H1 (cell line): ENCODE data around the gene CPA4. TPM values are rescaled to one million over a fixed set of nuclear protein-coding genes. Genes with fewer than 3 reads are reported as not detected.

Experiments
- CTCF ChIA-PET: fragments of 300-600 bp; sonication (Branson Sonifier 250); formaldehyde crosslinking; loops from one replicate; lab custom pipeline; 2021; ENCODE audit not compliant: partially characterized antibody; lab: Charles Lee
- POLR2A ChIA-PET: fragments of 300-600 bp; sonication (Branson Sonifier 250); formaldehyde crosslinking; loops from one replicate; lab custom pipeline; 2021; ENCODE audit warnings: inconsistent platforms; ENCODE audit not compliant: partially characterized antibody; lab: Charles Lee
- DNase-seq, 2 experiments: peaks; one replicate each; pipeline versions ENCODE4 v3.0.0 to v3.0.0-alpha.2; 2010 to 2022; ENCODE audit warnings: low spot score in 2 of 2, low read depth in 1 of 2, mixed read lengths in 1 of 2
- FAIRE-seq: peaks from 2 replicates; lab custom pipeline; 2011; peaks lifted over from hg19 to GRCh38; lab: Jason Lieb, UNC
- H2AFZ ChIP-seq: 2 replicates; pipeline ENCODE4 v1.8.1; 2012; ENCODE audit warnings: low read length, inconsistent platforms
- H2AK5ac ChIP-seq: 2 replicates; pipeline ENCODE4 v1.6.1; 2013; ENCODE audit warnings: low read depth, low read length
- H2BK120ac ChIP-seq: replicated peaks from 2 replicates; pipeline ENCODE3; 2013; ENCODE audit warnings: low read depth, low read length, inconsistent platforms
- H2BK12ac ChIP-seq: 2 replicates; pipeline ENCODE4 v1.6.1; 2013; ENCODE audit warnings: low read depth, low read length
- H2BK15ac ChIP-seq: 2 replicates; pipeline ENCODE4 v1.6.1; 2013; ENCODE audit warnings: low read length
- H2BK20ac ChIP-seq: 2 replicates; pipeline ENCODE4 v1.6.1; 2013; ENCODE audit warnings: low read length
- H2BK5ac ChIP-seq: 2 replicates; pipeline ENCODE4 v1.6.1; 2013; ENCODE audit warnings: low read depth, low read length
- H3K14ac ChIP-seq: 2 replicates; pipeline ENCODE4 v1.6.1; 2013; ENCODE audit warnings: inconsistent platforms; ENCODE audit not compliant: insufficient read length
- H3K18ac ChIP-seq: 2 replicates; pipeline ENCODE4 v1.6.1; 2013; ENCODE audit warnings: low read length; ENCODE audit errors: extremely low read depth
- H3K23ac ChIP-seq: 2 replicates; pipeline ENCODE4 v1.6.1; 2013; ENCODE audit warnings: inconsistent platforms; ENCODE audit not compliant: insufficient read length
- H3K23me2 ChIP-seq: 2 replicates; pipeline ENCODE4 v1.6.1; 2013; ENCODE audit warnings: low read depth, low read length
- H3K27ac ChIP-seq: 2 replicates; pipeline ENCODE4 v1.6.1; 2011; ENCODE audit warnings: low read depth, low read length, inconsistent platforms
- H3K27me3 ChIP-seq, 4 experiments: replicated peaks in 1 of 4; 1 replicate in 1 of 4; 2 replicates in 3 of 4; pipeline versions ENCODE4 v1.6.1 to v1.8.1; 2011 to 2013; ENCODE audit warnings: low read length in 3 of 4, mild to moderate bottlenecking in 3 of 4, inconsistent platforms in 2 of 4, mixed read lengths in 2 of 4, moderate library complexity in 1 of 4; ENCODE audit not compliant: control insufficient read depth in 3 of 4, insufficient read depth in 3 of 4; ENCODE audit errors: extremely low read depth in 1 of 4
- H3K36me3 ChIP-seq, 4 experiments: 2 replicates each; pipeline versions ENCODE4 v1.6.1 to v1.8.1; 2011 to 2013; ENCODE audit warnings: mild to moderate bottlenecking in 4 of 4, low read length in 3 of 4, moderate library complexity in 2 of 4, control low read depth in 1 of 4, inconsistent platforms in 1 of 4; ENCODE audit not compliant: insufficient read depth in 4 of 4, control insufficient read depth in 2 of 4
- H3K4ac ChIP-seq: replicated peaks from 2 replicates; pipeline ENCODE3; 2013; ENCODE audit warnings: low read length, low read depth, mixed read lengths, inconsistent platforms; ENCODE audit not compliant: insufficient read length
- H3K4me1 ChIP-seq, 4 experiments: replicated peaks in 1 of 4; 1 replicate in 1 of 4; 2 replicates in 3 of 4; pipeline versions ENCODE4 v1.6.1 to v1.8.1; 2011 to 2013; ENCODE audit warnings: low read length in 3 of 4, inconsistent platforms in 2 of 4, mixed read lengths in 1 of 4; ENCODE audit not compliant: insufficient read depth in 4 of 4, control insufficient read depth in 3 of 4
- H3K4me2 ChIP-seq, 2 experiments: 2 replicates each; pipeline versions ENCODE4 v1.6.1 to v1.8.1; 2011 to 2013; ENCODE audit warnings: low read depth in 2 of 2, low read length in 2 of 2, control low read depth in 1 of 2, inconsistent platforms in 1 of 2, mild to moderate bottlenecking in 1 of 2; ENCODE audit not compliant: insufficient read depth in 1 of 2
- H3K4me3 ChIP-seq, 4 experiments: fragments of 200-600, 300-600 bp in 1 of 4; sonication (generic), shearing (Covaris generic), sonication (Bioruptor Twin) in 1 of 4; 2 replicates each; pipeline versions ENCODE4 v1.5.1 to v1.8.1; 2011 to 2016; ENCODE audit warnings: low read length in 4 of 4, low read depth in 3 of 4, control low read depth in 2 of 4, inconsistent platforms in 2 of 4, mild to moderate bottlenecking in 2 of 4, mixed read lengths in 1 of 4, moderate library complexity in 1 of 4; ENCODE audit not compliant: insufficient read depth in 2 of 4; ENCODE audit errors: extremely low read depth in 1 of 4
- H3K56ac ChIP-seq: replicated peaks from 2 replicates; pipeline ENCODE3; 2013; ENCODE audit warnings: low read depth, mild to moderate bottlenecking, mixed read lengths, low read length, inconsistent platforms; ENCODE audit not compliant: insufficient read length
- H3K79me1 ChIP-seq: 2 replicates; pipeline ENCODE4 v1.6.1; 2013; ENCODE audit warnings: low read depth, low read length, control low read depth
- H3K79me2 ChIP-seq, 2 experiments: 2 replicates each; pipeline versions ENCODE4 v1.6.1 to v1.8.1; 2012 to 2013; ENCODE audit warnings: low read length in 2 of 2, mild to moderate bottlenecking in 2 of 2, inconsistent platforms in 1 of 2; ENCODE audit not compliant: insufficient read depth in 2 of 2, control insufficient read depth in 1 of 2
- H3K9ac ChIP-seq, 4 experiments: replicated peaks in 1 of 4; 1 replicate in 1 of 4; 2 replicates in 3 of 4; pipeline versions ENCODE4 v1.6.1 to v1.8.1; 2011 to 2013; ENCODE audit warnings: low read depth in 3 of 4, low read length in 3 of 4, control low read depth in 2 of 4, mild to moderate bottlenecking in 2 of 4, moderate library complexity in 2 of 4, inconsistent platforms in 1 of 4; ENCODE audit errors: extremely low read depth in 1 of 4
- H3K9me3 ChIP-seq, 2 experiments: 2 replicates each; pipeline versions ENCODE4 v1.6.1 to v1.8.1; 2012 to 2013; ENCODE audit warnings: mild to moderate bottlenecking in 2 of 2, moderate library complexity in 2 of 2, control low read depth in 1 of 2, inconsistent platforms in 1 of 2, low read depth in 1 of 2, low read length in 1 of 2, mixed read lengths in 1 of 2; ENCODE audit not compliant: insufficient read depth in 2 of 2
- H4K20me1 ChIP-seq, 2 experiments: replicated peaks in 1 of 2; 2 replicates each; pipeline versions ENCODE3 to v1.8.1; 2011 to 2013; ENCODE audit warnings: inconsistent platforms in 2 of 2, low read length in 2 of 2, mild to moderate bottlenecking in 1 of 2; ENCODE audit not compliant: insufficient read depth in 2 of 2, control insufficient read depth in 1 of 2
- H4K5ac ChIP-seq: 2 replicates; pipeline ENCODE4 v1.6.1; 2013; ENCODE audit warnings: low read length, low read depth, mixed read lengths, inconsistent platforms; ENCODE audit not compliant: insufficient read length
- H4K8ac ChIP-seq: 2 replicates; pipeline ENCODE4 v1.8.0; 2013; ENCODE audit warnings: mild to moderate bottlenecking, moderate library complexity, low read length, inconsistent platforms; ENCODE audit not compliant: insufficient read depth; ENCODE audit errors: extremely low read depth
- H4K91ac ChIP-seq: replicated peaks from 2 replicates; pipeline ENCODE3; 2013; ENCODE audit warnings: low read length, mixed read lengths, inconsistent platforms; ENCODE audit not compliant: insufficient read length
- CBX8 ChIP-seq: fragments of 300-800, 300-1000 bp; sonication (generic); IDR thresholded peaks from 2 replicates; pipeline ENCODE4 v1.7.1; 2016; ENCODE audit warnings: low read depth, low read length, borderline replicate concordance
- CHD1 ChIP-seq: IDR thresholded peaks from 2 replicates; pipeline ENCODE4 v1.6.1; 2012; ENCODE audit warnings: low read depth, low read length, improper control_type of control experiment
- E2F6 ChIP-seq: IDR thresholded peaks from 2 replicates; pipeline ENCODE4 v1.6.1; 2012; ENCODE audit warnings: inconsistent platforms
- EGR1 ChIP-seq: IDR thresholded peaks from 2 replicates; pipeline ENCODE4 v1.6.1; 2011; ENCODE audit warnings: low read depth, low read length, borderline replicate concordance
- KDM1A ChIP-seq: fragments of 200-600, 300-600 bp; sonication (generic); IDR thresholded peaks from 2 replicates; pipeline ENCODE4 v1.7.1; 2016; ENCODE audit warnings: mild to moderate bottlenecking, low read length, borderline replicate concordance
- KDM4A ChIP-seq: IDR thresholded peaks from one replicate; pipeline ENCODE4 v1.7.1; 2012; ENCODE audit warnings: low read depth, mild to moderate bottlenecking, moderate library complexity, low read length, inconsistent platforms; ENCODE audit not compliant: severe bottlenecking
- POLR2A ChIP-seq, 2 experiments: IDR thresholded peaks; 1 replicate in 1 of 2; 2 replicates in 1 of 2; pipeline ENCODE4 v1.6.1; 2011; ENCODE audit warnings: low read depth in 2 of 2, low read length in 2 of 2, mild to moderate bottlenecking in 2 of 2; ENCODE audit errors: control extremely low read depth in 1 of 2
- RFX5 ChIP-seq: IDR thresholded peaks from 2 replicates; pipeline ENCODE4 v1.6.1; 2011; ENCODE audit warnings: low read depth, low read length, improper control_type of control experiment, borderline replicate concordance
- SAP30 ChIP-seq: fragments of 300-600 bp; sonication (generic); IDR thresholded peaks from 2 replicates; pipeline ENCODE4 v1.7.1; 2012; ENCODE audit warnings: low read length, moderate library complexity, mild to moderate bottlenecking, inconsistent platforms; ENCODE audit not compliant: insufficient read depth, insufficient replicate concordance
- SUZ12 ChIP-seq: fragments of 200-600 bp; sonication (generic); IDR thresholded peaks from 2 replicates; pipeline ENCODE4 v1.6.1; 2012; ENCODE audit warnings: mild to moderate bottlenecking, inconsistent platforms, low read length, moderate library complexity, mixed read lengths
- TAF1 ChIP-seq: IDR thresholded peaks from 2 replicates; pipeline ENCODE4 v1.6.1; 2011; ENCODE audit warnings: mild to moderate bottlenecking, low read depth, low read length
- TAF7 ChIP-seq: optimal IDR thresholded peaks from 2 replicates; pipeline ENCODE3; 2011; ENCODE audit warnings: low read depth, mild to moderate bottlenecking, inconsistent platforms, low read length, moderate library complexity, borderline replicate concordance
- TEAD4 ChIP-seq: IDR thresholded peaks from 2 replicates; pipeline ENCODE4 v1.6.1; 2012; ENCODE audit warnings: low read depth, low read length, inconsistent platforms, mixed read lengths
- WGBS, 2 experiments: shearing (Covaris generic) in 1 of 2; methylation state at CpG; one replicate each; pipeline versions ENCODE4 v1.1.6 to v1.1.7; 2013 to 2015; ENCODE audit warnings: low lambda C conversion rate in 2 of 2, mixed read lengths in 2 of 2, inconsistent platforms in 1 of 2, low coverage in 1 of 2, missing lambda C conversion rate in 1 of 2; ENCODE audit not compliant: insufficient replicate concordance in 2 of 2, insufficient coverage in 1 of 2, insufficient read length in 1 of 2; ENCODE audit errors: extremely low coverage in 1 of 2, missing lambda C conversion rate in 1 of 2; 5-methylcytosine and 5-hydroxymethylcytosine counted together
- polyA plus RNA-seq, 7 experiments: library from polyadenylated mRNA; depleted of rRNA in 3 of 7; stranded (reverse) in 5 of 7; unstranded in 2 of 7; fragments of >200 nt in 5 of 7; fragments of 200-250 nt in 2 of 7; gene quantifications; 1 replicate in 5 of 7; 2 replicates in 1 of 7; 4 replicates in 1 of 7; pipeline versions ENCODE4 v1.2.1 to v1.2.3, GENCODE V29; 2011 to 2013; ENCODE audit warnings: missing spikeins in 2 of 7, mixed read lengths in 2 of 7
- total RNA-seq: library from RNA; stranded (reverse); fragmentation: NEBNext Ultra II Directional; extraction: Animal tissue kit (Norgen Biotek cat#: 25700); gene quantifications from 2 replicates; pipeline ENCODE4 v1.2.1, GENCODE V29; 2021
- TF ChIP-seq, protein P1 (sequence below): IDR thresholded peaks from 2 replicates; pipeline ENCODE4 v1.6.1; 2012; ENCODE audit warnings: inconsistent platforms

CPA4 gene
- total and polyA plus RNA-seq, 2 of the 8 experiments (the other 6 are each of a cell fraction or from before 2014, with no cell fraction given), result 0.03 TPM; not detected in 1

GRCh38 chr7:130360518-130360917, 67.6 kb downstream of the CPA4 start:
- H3K9me3 ChIP-seq, result 0 out of 4 replicates have a peak, but pooled peaks cover 0 to 6% of the 10 kb centered on the region in 2 experiments
- H4K8ac ChIP-seq, result no peak overlapping the region
- peaks cover 5 to 11% (median 10%) of the 10 kb centered on the region in 4 experiments for H3K4me1 ChIP-seq
- no peak overlapping the region for H3K56ac ChIP-seq
- H2AK5ac ChIP-seq, result no peak overlapping the region
- 91% methylated on average over 3 of the region's 3 CpGs; no CpG with 5 or more reads in 1 of the 2 experiments for WGBS, 2 experiments
- H2AFZ ChIP-seq, result no peak overlapping the region
- no peak overlapping the region for H3K4ac ChIP-seq
- H3K27me3 ChIP-seq, result no peaks in the 10 kb centered on the region
- no peak overlapping the region for H3K27ac ChIP-seq
- H3K4me3 ChIP-seq, result no peak overlapping the region
- DNase-seq (no peak), FAIRE-seq (no peak)
- no peak overlapping the region for H4K5ac ChIP-seq
- H3K4me2 ChIP-seq, result no peak overlapping the region
- H3K23me2 ChIP-seq, result no peaks in the 10 kb centered on the region
- H3K9ac ChIP-seq, result no peak overlapping the region
- no peak overlapping the region for H2BK12ac ChIP-seq
- POLR2A ChIA-PET, result no interaction called here
- no peak overlapping the region for H3K23ac ChIP-seq
- H3K18ac ChIP-seq, result no peak overlapping the region
- CTCF ChIA-PET, result no interaction called here
- H2BK5ac ChIP-seq, result no peak overlapping the region
- H2BK20ac ChIP-seq, result no peak overlapping the region
- H3K14ac ChIP-seq, result no peak overlapping the region
- no peaks in the 10 kb centered on the region for H3K36me3 ChIP-seq
- H4K91ac ChIP-seq, result no peak overlapping the region
- no peaks in the 10 kb centered on the region for H3K79me1 ChIP-seq
- no peaks in the 10 kb centered on the region for H4K20me1 ChIP-seq
- no peaks in the 10 kb centered on the region for H3K79me2 ChIP-seq
- no peak overlapping the region for H2BK15ac ChIP-seq
- H2BK120ac ChIP-seq, result no peak overlapping the region
- TF ChIP-seq SAP30 (no peak), EGR1 (no peak), CHD1 (no peak), CBX8 (no peak), POLR2A (IDR thresholded peaks at IDR 0.05; ENCODE audit: control extremely low read depth in 1 of 2, low read depth in 2 of 2, low read length in 2 of 2) (no peak), KDM1A (no peak), TEAD4 (no peak), TAF1 (no peak), RFX5 (no peak), E2F6 (no peak), SUZ12 (no peak), TAF7 (no peak), KDM4A (no peak)
- TF ChIP-seq, protein P1, sequence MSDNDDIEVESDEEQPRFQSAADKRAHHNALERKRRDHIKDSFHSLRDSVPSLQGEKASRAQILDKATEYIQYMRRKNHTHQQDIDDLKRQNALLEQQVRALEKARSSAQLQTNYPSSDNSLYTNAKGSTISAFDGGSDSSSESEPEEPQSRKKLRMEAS, result no peak
